RPMI8226 (cell line): ENCODE results near the gene ATP8B1.
"Not testable (repeated sequence)": the region's sequence is repeated elsewhere in the genome, so short reads cannot be mapped to it uniquely, and the experiment has no call there.

ENCODE experiments used
- DNase-seq: peaks from one replicate; pipeline ENCODE4 v3.0.0-alpha.2; 2015

Gene ATP8B1

DNA sequence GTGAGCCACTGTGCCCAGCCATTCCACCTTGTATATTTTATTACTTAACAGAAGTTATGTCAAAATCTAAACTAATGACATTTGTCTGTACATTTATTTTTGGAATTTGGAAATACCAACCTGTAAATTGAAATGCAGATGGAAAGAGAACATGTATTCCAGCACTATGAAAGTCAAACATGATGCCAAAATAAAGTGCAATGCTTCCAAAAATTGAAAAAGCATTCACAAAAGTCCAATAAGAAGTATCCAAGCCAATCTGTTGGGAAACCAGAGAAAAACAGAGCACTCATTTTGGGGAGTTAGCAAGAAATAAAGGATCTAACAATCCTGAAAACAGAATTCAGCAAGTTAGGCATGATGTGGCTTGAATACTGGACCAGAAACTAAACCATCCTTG, 151.2 kb downstream of the ATP8B1 start:
- no peak for DNase-seq

DNA sequence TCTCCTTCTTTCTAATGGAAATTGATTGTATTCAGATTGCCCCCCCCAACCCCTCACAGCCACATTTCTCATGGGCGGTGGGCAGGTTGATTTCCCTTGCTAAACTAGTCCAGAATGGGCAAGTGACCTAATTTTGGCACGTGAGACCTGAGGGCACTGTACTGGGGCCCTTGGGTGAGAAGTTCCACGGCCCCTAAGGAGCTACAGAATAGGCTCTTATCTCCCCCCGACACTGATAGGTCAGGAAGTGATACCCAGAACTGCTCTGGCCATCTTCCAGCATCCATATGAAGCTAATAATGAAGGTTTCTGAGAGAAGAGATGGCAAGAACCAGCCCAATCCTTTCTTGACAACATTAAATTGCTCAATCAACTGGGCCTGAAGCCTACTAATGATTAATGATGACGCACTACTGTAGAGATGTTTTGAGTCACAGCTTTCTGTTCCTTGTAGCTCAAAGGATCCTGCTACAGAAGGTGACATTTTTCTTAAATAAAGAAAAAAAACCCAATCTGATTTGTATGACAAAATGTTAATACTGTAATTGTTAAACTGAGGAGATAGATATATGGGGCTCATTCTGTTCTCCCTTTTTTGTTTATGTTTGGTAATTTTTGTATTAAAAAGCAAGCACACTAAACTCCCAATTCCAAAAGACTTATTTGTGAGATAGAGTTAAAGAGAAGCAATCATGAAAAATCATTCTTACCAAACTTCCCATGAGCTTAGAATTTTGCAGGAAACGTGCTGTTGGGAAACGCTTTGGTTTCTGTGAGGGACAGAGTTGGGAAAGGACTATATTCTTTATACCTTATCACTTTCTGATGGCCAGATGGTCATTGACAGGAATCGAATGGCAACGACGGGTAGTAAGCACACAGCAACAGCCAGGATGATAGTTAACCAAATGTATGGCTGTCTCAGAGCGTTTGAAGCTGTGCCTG, 153.3 kb downstream of the ATP8B1 start:
- no peak for DNase-seq

- no peak for DNase-seq
Measured at GRCh38 chr18:57648414-57648813, 154.7 kb downstream of the ATP8B1 start.

DNA sequence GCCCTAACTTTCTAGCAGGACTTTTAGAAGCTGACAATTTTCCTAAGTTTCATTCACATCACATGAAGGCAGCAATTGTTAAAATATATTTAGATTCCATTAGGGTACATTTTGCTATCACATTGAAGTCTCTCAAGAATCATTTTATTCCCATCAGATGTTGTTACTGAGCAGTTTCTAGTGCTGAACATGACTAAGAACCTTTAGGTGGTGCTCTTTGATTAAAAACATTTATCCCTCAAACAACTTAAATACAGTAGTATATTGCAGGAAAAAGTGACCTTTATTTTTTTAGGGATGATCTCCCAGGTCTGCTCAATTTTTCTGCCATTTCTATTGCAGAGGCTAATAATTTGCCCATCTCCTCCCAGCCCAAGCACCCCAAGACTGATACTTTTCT, 158.6 kb downstream of the ATP8B1 start:
- no peak for DNase-seq

DNA sequence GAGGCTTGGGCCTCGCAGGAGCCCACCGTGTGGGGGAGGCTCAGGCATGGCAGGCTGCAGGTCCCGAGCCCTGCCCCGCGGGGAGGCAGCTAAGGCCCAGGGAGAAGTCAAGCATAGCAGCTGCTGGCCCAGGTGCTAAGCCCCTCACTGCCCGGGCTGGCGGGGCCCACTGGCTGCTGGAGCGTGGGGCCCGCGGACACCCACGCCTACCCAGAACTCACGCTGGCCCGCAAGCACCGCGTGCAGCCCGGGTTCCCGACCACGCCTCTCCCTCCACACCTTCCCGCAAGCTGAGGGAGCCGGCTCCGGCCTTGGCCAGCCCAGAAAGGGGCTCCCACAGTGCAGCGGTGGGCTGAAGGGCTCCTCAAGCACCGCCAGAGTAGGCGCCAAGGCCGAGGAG, 159.4 kb downstream of the ATP8B1 start:
- DNase-seq, result not testable (repeated sequence)

DNA sequence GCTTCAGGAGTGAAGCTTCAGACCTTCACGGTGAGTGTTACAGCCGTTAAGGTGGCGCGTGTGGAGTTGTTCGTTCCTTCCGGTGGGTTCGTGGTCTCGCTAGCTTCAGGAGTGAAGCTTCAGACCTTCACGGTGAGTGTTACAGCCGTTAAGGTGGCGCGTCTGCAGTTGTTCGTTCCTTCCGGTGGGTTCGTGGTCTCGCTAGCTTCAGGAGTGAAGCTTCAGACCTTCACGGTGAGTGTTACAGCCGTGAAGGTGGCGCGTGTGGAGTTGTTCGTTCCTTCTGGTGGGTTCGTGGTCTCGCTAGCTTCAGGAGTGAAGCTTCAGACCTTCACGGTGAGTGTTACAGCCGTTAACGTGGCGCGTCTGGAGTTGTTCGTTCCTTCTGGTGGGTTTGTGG, 160.7 kb downstream of the ATP8B1 start:
- not testable (repeated sequence) for DNase-seq

DNA sequence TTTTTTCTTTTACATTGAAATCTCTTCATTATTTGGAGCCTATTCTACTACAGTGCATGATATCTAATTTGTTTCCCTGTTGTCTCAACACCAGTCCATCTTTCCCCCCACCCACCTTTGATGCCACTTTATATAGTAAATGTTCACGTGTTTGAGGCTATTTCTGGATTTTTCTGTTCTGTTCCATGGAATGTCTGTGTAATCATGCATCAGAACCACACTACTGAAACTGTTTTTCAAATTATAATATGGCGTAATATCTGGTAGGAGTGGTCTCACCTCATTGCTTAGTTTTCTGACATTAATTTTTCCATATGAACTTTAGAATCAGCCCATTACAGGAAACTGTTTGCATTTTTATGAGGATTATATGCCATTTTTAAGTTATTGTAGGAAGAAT, 162.4 kb downstream of the ATP8B1 start:
- no peak for DNase-seq

GRCh38 chr18:57640236-57640635, 162.9 kb downstream of the ATP8B1 start:
- no peak for DNase-seq

DNA sequence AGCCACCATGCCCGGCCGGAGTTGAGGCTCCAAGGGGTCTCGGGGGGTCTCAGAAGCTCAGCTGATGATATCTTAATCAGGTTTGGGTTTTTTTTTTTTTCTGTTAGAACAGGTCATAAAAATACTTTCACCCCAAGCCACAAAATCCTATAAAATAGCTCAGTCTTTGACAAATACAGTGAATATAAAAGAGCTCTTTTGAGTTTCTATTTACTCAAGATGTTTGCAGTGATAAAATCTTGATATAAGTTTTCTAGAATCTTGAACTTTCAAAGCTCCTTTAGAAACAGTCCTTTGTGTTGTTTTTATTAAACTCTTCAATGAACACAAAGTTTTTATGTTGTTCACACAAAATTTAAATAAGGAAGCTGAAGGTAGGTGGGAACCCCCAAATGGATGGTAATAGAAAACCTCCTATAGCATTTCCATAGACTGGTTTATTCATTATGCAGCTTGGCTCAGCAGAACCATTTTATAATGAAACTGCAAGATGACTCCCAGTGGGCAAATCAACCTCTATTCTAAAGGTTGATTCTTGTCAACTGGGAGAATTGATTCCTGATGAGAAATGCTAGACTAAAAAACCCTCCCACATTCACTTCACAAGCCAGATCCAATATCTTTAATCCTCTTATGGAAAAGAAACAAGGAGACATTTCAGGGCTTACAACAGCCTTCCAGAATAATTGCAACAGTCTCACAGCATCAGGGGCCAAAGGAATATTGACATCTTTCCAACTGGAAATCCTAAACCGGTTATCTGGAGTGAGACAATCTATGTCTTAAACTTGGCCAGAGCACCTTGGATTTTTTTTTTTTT, 167.9 kb downstream of the ATP8B1 start:
- DNase-seq, result no peak

DNA sequence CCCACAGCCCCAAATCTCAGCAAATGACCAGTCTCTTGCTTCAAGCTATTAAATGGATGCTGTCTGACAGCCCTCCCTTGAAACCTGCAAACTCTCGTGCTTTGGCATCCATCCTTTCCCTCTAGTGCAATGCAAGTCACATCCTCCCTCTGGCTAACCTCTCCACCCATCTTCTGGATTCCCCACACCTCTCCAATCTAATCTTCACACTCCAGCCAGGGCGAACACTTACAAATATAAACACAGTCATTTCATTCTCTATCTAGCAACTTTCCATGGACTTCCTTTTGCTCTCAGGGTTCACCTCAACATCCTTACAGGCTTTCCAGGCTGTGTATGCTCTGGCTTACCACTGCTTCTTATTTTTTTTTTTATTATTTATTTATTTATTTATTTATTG, 171.4 kb downstream of the ATP8B1 start:
- no peak for DNase-seq

DNA sequence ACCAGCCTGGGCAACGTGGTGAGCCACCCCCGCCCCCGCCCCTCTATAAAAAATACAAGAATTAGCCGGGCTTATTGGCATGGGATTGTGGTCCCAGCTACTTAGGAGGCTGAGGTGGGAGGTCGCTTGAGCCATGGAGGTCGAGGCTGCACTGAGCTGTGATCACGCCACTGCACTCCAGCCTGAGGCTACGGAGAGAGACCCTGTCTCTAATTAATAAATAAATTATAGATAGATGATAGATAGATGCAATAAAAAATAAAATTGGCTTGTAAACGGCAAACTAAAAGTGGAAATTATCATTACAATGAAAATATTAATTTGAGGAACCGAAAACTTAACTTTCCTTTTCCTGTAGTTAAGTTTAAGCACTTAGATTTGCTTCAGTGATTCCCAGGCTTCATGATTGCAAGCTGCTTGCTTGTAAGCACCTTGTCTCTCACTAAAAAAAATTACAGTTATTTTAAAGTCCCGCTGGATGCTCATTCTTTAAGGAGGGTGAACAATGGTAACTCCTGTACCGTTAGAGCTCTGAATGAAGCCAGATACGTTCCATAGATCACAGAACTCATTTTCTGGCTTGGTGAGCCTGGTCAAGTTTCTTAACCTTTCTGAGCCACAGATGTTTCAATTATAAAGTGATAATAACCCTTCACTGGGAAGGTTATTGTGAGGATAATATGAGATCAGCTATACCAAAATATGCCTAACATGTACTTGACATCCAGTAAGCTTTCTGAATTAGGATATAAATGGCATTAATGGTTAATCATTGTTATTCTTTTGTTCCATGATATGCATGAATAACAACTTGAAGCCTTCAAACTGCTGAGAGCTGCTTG, 172.1 kb downstream of the ATP8B1 start:
- DNase-seq, result peak; percentile 35

GRCh38 chr18:57630002-57630753, 172.9 kb downstream of the ATP8B1 start:
- peak; percentile 97 for DNase-seq

DNA sequence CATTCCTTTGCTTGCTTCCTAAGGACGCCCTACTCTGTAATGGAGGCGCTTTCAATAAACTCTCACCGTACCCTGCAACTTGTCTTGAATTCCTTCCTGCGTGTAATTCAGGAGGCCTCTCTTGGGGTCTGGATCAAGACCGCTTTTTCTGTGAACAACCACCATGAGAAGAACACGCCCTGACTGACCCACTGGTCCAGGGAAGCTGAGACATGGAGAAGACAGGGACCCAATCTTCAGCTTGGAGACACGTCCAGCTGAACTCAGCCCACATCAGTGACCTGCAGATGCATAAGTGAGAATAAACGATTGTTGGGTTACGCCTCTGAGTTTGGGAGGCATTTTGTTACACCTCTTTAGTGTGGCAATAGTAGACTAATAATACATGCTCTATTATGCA, 173.7 kb downstream of the ATP8B1 start:
- no peak for DNase-seq

DNA sequence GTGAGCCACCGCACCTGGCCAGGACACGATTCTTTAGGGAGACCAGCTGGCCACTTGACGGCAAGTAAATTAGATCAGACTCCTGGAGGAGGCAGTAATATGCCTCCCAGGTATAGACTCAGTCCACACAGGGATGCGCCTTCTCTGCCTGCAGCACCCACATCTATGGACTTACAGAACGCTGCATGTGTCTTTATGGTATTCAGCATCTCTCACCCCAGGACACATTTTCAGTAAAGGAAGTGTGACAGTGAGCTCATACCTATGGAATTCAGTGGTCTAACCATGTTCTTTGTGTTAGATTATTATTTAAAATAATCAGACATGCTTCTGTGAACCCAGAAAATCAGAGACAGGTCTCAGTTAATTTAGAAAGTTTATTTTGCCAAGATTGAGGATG, 175.6 kb downstream of the ATP8B1 start:
- DNase-seq, result no peak

DNA sequence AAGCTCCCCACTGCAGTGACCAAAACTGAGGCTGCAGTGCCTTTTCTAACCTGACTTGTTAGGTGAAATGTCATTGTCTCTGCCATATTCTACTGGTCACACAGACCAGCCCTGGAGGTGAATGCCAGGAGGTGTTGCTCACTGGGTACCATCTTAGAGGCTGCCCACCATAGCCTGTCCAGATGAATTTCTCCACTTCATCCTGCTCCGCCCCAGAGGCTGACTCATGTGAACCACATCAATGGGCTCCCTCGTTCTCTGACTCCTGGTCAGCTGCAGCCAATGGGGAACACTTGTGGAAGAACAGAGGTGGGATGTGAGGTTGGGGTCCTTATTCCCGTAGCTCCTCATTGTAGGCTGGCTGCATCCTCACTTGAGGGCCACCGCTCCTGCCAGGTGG, 178.1 kb downstream of the ATP8B1 start:
- no peak for DNase-seq

DNA sequence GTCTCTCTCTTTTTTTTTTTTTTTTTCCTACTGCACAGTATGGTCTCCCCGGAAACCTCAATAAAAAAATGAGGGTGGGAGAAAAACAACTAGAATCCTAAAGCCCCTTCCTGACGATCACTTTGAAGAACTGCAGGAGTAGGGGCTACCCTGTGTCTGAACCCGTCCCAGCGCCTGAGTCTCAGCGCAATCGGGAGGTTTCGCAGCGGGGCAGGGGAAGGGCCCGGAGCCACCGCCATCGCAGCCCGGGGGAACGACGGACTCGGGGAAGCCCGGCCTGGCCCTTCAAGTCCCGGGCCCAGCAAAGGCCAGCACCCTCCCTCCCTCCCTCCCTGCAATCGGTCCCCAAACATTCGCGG, 181.9 kb downstream of the ATP8B1 start:
- DNase-seq, result peak; percentile 37

- no peak for DNase-seq
Measured at GRCh38 chr18:57619876-57620275, 183.2 kb downstream of the ATP8B1 start.

GRCh38 chr18:57618910-57619309, 184.2 kb downstream of the ATP8B1 start:
- no peak for DNase-seq

- no peak for DNase-seq
Measured at GRCh38 chr18:57603871-57604270, 199.2 kb downstream of the ATP8B1 start.
